ENCODE measurements around the gene ALDH4A1. TPM values are rescaled to one million over a fixed set of nuclear protein-coding genes. Genes with fewer than 3 reads are reported as not detected.

The ALDH4A1 gene
- total and polyA plus RNA-seq, 9 of the 15 experiments (the other 6 are each of a cell fraction or from before 2014, with no cell fraction given), result 0.27 to 31.4 (median 16.6) TPM

DNA sequence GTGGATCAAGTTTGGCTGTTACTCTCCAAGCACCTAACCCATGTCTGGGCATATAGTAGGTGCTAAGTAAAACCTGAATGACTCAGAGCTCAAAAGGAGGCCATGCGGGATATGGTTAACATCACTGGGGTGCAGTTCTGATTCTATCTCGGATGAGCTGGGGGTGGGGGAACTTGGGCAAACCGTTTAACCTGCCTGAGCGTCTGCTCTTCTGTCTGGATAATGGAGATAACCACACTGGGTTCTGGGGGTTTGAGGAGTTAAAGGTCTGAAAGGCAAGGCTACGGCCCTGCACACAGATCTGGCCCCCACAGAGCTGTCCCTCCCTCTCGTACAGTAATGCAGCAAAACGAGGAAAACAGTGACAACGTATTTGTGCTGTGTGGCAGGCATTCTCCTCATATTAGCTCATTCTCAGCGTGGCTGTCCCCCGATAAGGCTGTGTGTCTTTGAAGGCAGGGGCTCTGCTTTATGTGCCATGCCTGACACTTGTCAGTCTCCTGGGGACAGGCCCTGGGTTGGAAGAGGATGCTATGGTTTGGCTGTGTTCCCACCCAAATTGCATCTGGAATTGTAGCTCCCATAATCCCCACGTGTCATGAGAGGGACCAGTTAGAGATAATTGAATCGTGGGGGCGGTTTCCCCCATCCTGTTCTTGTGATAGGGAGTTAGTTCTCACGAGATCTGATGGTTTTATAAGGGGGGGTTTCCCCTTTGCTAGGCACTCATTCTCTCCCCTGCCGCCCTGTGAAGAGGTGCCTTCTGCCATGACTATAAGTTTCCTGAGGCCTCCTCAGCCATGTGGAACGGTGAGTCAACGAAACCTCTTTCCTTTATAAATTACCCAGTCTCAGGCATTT lies 6.8 kb upstream of the ALDH4A1 start (continued):
- TF ChIP-seq, protein P1, sequence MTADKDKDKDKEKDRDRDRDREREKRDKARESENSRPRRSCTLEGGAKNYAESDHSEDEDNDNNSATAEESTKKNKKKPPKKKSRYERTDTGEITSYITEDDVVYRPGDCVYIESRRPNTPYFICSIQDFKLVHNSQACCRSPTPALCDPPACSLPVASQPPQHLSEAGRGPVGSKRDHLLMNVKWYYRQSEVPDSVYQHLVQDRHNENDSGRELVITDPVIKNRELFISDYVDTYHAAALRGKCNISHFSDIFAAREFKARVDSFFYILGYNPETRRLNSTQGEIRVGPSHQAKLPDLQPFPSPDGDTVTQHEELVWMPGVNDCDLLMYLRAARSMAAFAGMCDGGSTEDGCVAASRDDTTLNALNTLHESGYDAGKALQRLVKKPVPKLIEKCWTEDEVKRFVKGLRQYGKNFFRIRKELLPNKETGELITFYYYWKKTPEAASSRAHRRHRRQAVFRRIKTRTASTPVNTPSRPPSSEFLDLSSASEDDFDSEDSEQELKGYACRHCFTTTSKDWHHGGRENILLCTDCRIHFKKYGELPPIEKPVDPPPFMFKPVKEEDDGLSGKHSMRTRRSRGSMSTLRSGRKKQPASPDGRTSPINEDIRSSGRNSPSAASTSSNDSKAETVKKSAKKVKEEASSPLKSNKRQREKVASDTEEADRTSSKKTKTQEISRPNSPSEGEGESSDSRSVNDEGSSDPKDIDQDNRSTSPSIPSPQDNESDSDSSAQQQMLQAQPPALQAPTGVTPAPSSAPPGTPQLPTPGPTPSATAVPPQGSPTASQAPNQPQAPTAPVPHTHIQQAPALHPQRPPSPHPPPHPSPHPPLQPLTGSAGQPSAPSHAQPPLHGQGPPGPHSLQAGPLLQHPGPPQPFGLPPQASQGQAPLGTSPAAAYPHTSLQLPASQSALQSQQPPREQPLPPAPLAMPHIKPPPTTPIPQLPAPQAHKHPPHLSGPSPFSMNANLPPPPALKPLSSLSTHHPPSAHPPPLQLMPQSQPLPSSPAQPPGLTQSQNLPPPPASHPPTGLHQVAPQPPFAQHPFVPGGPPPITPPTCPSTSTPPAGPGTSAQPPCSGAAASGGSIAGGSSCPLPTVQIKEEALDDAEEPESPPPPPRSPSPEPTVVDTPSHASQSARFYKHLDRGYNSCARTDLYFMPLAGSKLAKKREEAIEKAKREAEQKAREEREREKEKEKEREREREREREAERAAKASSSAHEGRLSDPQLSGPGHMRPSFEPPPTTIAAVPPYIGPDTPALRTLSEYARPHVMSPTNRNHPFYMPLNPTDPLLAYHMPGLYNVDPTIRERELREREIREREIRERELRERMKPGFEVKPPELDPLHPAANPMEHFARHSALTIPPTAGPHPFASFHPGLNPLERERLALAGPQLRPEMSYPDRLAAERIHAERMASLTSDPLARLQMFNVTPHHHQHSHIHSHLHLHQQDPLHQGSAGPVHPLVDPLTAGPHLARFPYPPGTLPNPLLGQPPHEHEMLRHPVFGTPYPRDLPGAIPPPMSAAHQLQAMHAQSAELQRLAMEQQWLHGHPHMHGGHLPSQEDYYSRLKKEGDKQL (CRISPR knock-in tag; IDR thresholded peaks at IDR 0.05; ENCODE audit: borderline replicate concordance), result no peak; the same call in 1 of the 2 replicates
- no peak for TF ChIP-seq ZNF583 (CRISPR knock-in tag; IDR thresholded peaks at IDR 0.05)
- no peak for TF ChIP-seq ZNF76 (CRISPR knock-in tag; IDR thresholded peaks at IDR 0.05; ENCODE audit: borderline replicate concordance)
- TF ChIP-seq ZNF785 (CRISPR knock-in tag; IDR thresholded peaks at IDR 0.05), result no peak
- peak; percentile 65; the same call in 1 of the 2 replicates for TF ChIP-seq SMARCC2 (IDR thresholded peaks at IDR 0.05; ENCODE audit: low read depth)
- no peak for TF ChIP-seq ARHGAP35 (IDR thresholded peaks at IDR 0.05; ENCODE audit: partially characterized antibody)
- no peak for TF ChIP-seq ELF1 (tag; IDR thresholded peaks at IDR 0.05)
- peak; percentile 65; the same call in 1 of the 2 replicates for TF ChIP-seq STAT5A (IDR thresholded peaks at IDR 0.05; ENCODE audit: borderline replicate concordance, low read length)
- TF ChIP-seq, protein P2, sequence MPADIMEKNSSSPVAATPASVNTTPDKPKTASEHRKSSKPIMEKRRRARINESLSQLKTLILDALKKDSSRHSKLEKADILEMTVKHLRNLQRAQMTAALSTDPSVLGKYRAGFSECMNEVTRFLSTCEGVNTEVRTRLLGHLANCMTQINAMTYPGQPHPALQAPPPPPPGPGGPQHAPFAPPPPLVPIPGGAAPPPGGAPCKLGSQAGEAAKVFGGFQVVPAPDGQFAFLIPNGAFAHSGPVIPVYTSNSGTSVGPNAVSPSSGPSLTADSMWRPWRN (IDR thresholded peaks at IDR 0.05; ENCODE audit: low read depth), result peak; percentile 18; the same call in 1 of the 2 replicates
- TF ChIP-seq, protein P3, sequence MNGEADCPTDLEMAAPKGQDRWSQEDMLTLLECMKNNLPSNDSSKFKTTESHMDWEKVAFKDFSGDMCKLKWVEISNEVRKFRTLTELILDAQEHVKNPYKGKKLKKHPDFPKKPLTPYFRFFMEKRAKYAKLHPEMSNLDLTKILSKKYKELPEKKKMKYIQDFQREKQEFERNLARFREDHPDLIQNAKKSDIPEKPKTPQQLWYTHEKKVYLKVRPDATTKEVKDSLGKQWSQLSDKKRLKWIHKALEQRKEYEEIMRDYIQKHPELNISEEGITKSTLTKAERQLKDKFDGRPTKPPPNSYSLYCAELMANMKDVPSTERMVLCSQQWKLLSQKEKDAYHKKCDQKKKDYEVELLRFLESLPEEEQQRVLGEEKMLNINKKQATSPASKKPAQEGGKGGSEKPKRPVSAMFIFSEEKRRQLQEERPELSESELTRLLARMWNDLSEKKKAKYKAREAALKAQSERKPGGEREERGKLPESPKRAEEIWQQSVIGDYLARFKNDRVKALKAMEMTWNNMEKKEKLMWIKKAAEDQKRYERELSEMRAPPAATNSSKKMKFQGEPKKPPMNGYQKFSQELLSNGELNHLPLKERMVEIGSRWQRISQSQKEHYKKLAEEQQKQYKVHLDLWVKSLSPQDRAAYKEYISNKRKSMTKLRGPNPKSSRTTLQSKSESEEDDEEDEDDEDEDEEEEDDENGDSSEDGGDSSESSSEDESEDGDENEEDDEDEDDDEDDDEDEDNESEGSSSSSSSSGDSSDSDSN (IDR thresholded peaks at IDR 0.05; ENCODE audit: borderline replicate concordance in 1 of 2, low read depth in 2 of 2, low read length in 2 of 2), result no peak
- no peak for TF ChIP-seq FOXK2 (conservative IDR thresholded peaks at IDR 0.05 in 1 of 2, IDR thresholded peaks at IDR 0.05 in 1 of 2; ENCODE audit: low read depth in 2 of 2)
- TF ChIP-seq RBFOX2 (IDR thresholded peaks at IDR 0.05; ENCODE audit: low read depth, low read length), result peak; percentile 24; the same call in 1 of the 2 replicates
- peak; percentile 79 for TF ChIP-seq RBM25 (IDR thresholded peaks at IDR 0.05; ENCODE audit: low read depth, low read length, severe bottlenecking)
- TF ChIP-seq, protein P4, sequence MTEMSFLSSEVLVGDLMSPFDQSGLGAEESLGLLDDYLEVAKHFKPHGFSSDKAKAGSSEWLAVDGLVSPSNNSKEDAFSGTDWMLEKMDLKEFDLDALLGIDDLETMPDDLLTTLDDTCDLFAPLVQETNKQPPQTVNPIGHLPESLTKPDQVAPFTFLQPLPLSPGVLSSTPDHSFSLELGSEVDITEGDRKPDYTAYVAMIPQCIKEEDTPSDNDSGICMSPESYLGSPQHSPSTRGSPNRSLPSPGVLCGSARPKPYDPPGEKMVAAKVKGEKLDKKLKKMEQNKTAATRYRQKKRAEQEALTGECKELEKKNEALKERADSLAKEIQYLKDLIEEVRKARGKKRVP (CRISPR knock-in tag; IDR thresholded peaks at IDR 0.05), result no peak
- TF ChIP-seq, protein P5, sequence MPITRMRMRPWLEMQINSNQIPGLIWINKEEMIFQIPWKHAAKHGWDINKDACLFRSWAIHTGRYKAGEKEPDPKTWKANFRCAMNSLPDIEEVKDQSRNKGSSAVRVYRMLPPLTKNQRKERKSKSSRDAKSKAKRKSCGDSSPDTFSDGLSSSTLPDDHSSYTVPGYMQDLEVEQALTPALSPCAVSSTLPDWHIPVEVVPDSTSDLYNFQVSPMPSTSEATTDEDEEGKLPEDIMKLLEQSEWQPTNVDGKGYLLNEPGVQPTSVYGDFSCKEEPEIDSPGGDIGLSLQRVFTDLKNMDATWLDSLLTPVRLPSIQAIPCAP (CRISPR knock-in tag; IDR thresholded peaks at IDR 0.05; ENCODE audit: borderline replicate concordance), result no peak
